Ovary (tissue), 10 donors: Measurements from ENCODE around the gene CT47C1. TPM values are rescaled to one million over a fixed set of nuclear protein-coding genes. Genes with fewer than 3 reads are reported as not detected.
"Not testable (repeated sequence)": the region's sequence is repeated elsewhere in the genome, so short reads cannot be mapped to it uniquely, and the experiment has no call there.

Source experiments
- DNase-seq, 5 donors: peaks; one replicate each; pipeline ENCODE4 v3.0.0-alpha.2; 2019 to 2020
- H3K27ac ChIP-seq, 2 donors: fragments of 200-600 bp; one replicate each; pipeline versions ENCODE4 v1.5.1 to v1.8.0; 2019 to 2022
- H3K27me3 ChIP-seq: fragments of 200-600 bp; one replicate; pipeline ENCODE4 v1.8.0; 2022
- H3K36me3 ChIP-seq: fragments of 200-600 bp; sonication (generic); one replicate; pipeline ENCODE4 v1.5.1; 2019
- H3K4me1 ChIP-seq: one replicate; pipeline ENCODE4 v1.8.1; 2013; ENCODE audit warnings: mild to moderate bottlenecking, moderate library complexity; ENCODE audit not compliant: insufficient read depth
- H3K4me3 ChIP-seq: fragments of 200-600 bp; sonication (generic); one replicate; pipeline ENCODE4 v1.5.1; 2017
- H3K9me3 ChIP-seq, 2 donors: fragments of 200-600 bp in 1 of 2; sonication (generic) in 1 of 2; one replicate each; pipeline versions ENCODE4 v1.5.1 to v1.8.1; 2013 to 2019; ENCODE audit warnings: mild to moderate bottlenecking in 1 of 2, moderate library complexity in 1 of 2
- CTCF ChIP-seq, 3 donors: fragments of 450-650 bp in 2 of 3; fragments of 200-600 bp in 1 of 3; IDR thresholded peaks; one replicate each; pipeline versions ENCODE4 v1.5.1 to v1.8.0; 2016 to 2022; ENCODE audit warnings: antibody characterized with exemption in 3 of 3, mild to moderate bottlenecking in 1 of 3
- EP300 ChIP-seq: sonication (generic); formaldehyde crosslinking; IDR thresholded peaks from one replicate; pipeline ENCODE4 v1.6.1; 2017; ENCODE audit warnings: antibody characterized with exemption
- POLR2A ChIP-seq: fragments of 450-650 bp; IDR thresholded peaks from one replicate; pipeline ENCODE4 v1.6.1; 2017; ENCODE audit warnings: antibody characterized with exemption, mild to moderate bottlenecking, moderate library complexity
- WGBS, 3 donors: extraction: QIAGEN DNeasy Blood & Tissue Kit in 1 of 3; methylation state at CpG; one replicate each; pipeline versions ENCODE4 v1.1.5 to v1.1.7; 2013 to 2017; 5-methylcytosine and 5-hydroxymethylcytosine counted together
- intact Hi-C, 4 donors: fragments of 100-400 bp; cut with DNase I; formaldehyde crosslinking; loops; one replicate each; pipeline versions ENCODE4 v1.11.0 to v1.15.1; 2022 to 2023
- long read RNA-seq, 3 donors: library from polyadenylated mRNA in 2 of 3; unstranded in 2 of 3; transcript quantifications; one replicate each; pipeline ENCODE4 v2.0.0 and lab custom pipeline, GENCODE V29; 2021 to 2026
- polyA plus RNA-seq, 2 donors: library from polyadenylated mRNA; stranded (reverse); fragments of 200-250 nt in 1 of 2; fragments of 350-450 nt in 1 of 2; fragmentation: Illumina TruSeq in 1 of 2; extraction: RNeasy Lipid Tissue Mini Kit (QIAGEN cat#74804) in 1 of 2; gene quantifications; one replicate each; pipeline ENCODE4 v1.2.3, GENCODE V29; 2013 to 2014
- total RNA-seq, 7 donors: library from RNA; depleted of rRNA in 2 of 7; stranded (reverse); fragments of >200 nt in 2 of 7; fragmentation: NEBNext Ultra II Directional in 3 of 7; extraction: Animal tissue kit (Norgen Biotek cat#: 25700) in 3 of 7; gene quantifications; one replicate each; pipeline versions ENCODE4 v1.1.0 to v1.2.4, GENCODE V29; 2016 to 2023
- donor health status: DM: no; HTN: no; CAD: no; lungs with moderate emphysema.
- donor health status: DM: no; HTN: no; CAD: no.
- donor health status: Bipolar disorder and iron deficiency.
- donor health status: DM: yes; HTN: yes; CAD: no.
- donor health status: DM: no; HTN: no; CAD: no.
- donor health status: DM: yes; HTN: yes; CAD: no.

The CT47C1 gene
- not detected for total RNA-seq
- polyA plus RNA-seq: not detected
- long read RNA-seq, donor 1: 0 reads
- long read RNA-seq, donor 2: 0 reads
- long read RNA-seq, donor 3: 0 reads

GRCh38 chrX:119072744-119073143 is at the start of gene CT47C1:
Gene CT47C1, plus strand, starts transcription at chrX:119072993. Its CDS starts 233 bp downstream, at chrX:119073226.
- WGBS, 3 donors: 88 to 90% (median 90%) methylated on average over 6 of the region's 6 CpGs
- H3K27me3 ChIP-seq: no peaks in the 10 kb centered on the region
- TF ChIP-seq POLR2A (no peak), EP300 (no peak), CTCF (IDR thresholded peaks at IDR 0.05) (no peak)
- H3K9me3 ChIP-seq: no peaks in the 10 kb centered on the region
- no peak for DNase-seq
- no peak within 1 kb of the TSS for H3K4me3 ChIP-seq
- H3K4me1 ChIP-seq: no peaks in the 10 kb centered on the region
- intact Hi-C loops: no loop called here
- H3K36me3 ChIP-seq: no peaks in the 10 kb centered on the region
- no peak within 1 kb of the TSS for H3K27ac ChIP-seq

- Histone ChIP-seq H3K36me3 (no peaks in the 10 kb centered on the region), H3K9me3 (no peaks in the 10 kb centered on the region), H3K27ac (no peak overlapping the region), H3K27me3 (no peaks in the 10 kb centered on the region), H3K4me3 (no peak overlapping the region), H3K4me1 (no peaks in the 10 kb centered on the region)
- DNase-seq: no peak
- intact Hi-C loops: no loop called here
- WGBS, 3 donors: 89 to 95% (median 94%) methylated on average over 5 of the region's 5 CpGs
- TF ChIP-seq POLR2A: no peak
- no peak for TF ChIP-seq CTCF (IDR thresholded peaks at IDR 0.05)
- no peak for TF ChIP-seq EP300
Measured at GRCh38 chrX:119025900-119026299, 46.9 kb upstream of the CT47C1 start.

- H3K4me3 ChIP-seq, H3K36me3 ChIP-seq, intact Hi-C loops, H3K27me3 ChIP-seq, DNase-seq, H3K4me1 ChIP-seq, H3K27ac ChIP-seq, H3K9me3 ChIP-seq: not testable (repeated sequence)
- WGBS, 3 donors: 89 to 94% (median 91%) methylated on average over 2 of the region's 2 CpGs
Measured at GRCh38 chrX:119026344-119026743, 46.4 kb upstream of the CT47C1 start.

GRCh38 chrX:119027960-119028732 is 44.6 kb upstream of the CT47C1 start:
- intact Hi-C loops, H3K9me3 ChIP-seq, H3K27me3 ChIP-seq, H3K27ac ChIP-seq, DNase-seq, H3K4me3 ChIP-seq, H3K36me3 ChIP-seq, H3K4me1 ChIP-seq: not testable (repeated sequence)
- WGBS, 3 donors: 88 to 91% (median 88%) methylated on average over 28 of the region's 28 CpGs

- 45 to 70% (median 56%) methylated on average over 1 of the region's 1 CpG for WGBS, 3 donors
- no peak for TF ChIP-seq CTCF (IDR thresholded peaks at IDR 0.05)
- no peak for TF ChIP-seq POLR2A
- no peak for TF ChIP-seq EP300
- intact Hi-C loops: no loop called here
- Histone ChIP-seq H3K27ac (no peak overlapping the region), H3K27me3 (no peaks in the 10 kb centered on the region), H3K9me3 (no peaks in the 10 kb centered on the region), H3K4me3 (no peak overlapping the region), H3K4me1 (no peaks in the 10 kb centered on the region), H3K36me3 (no peaks in the 10 kb centered on the region)
- DNase-seq: no peak
Measured at GRCh38 chrX:119028733-119029330, 44.0 kb upstream of the CT47C1 start.

GRCh38 chrX:119029656-119030055 is 43.1 kb upstream of the CT47C1 start:
- DNase-seq: not testable (repeated sequence)
- WGBS, 3 donors: 88 to 96% (median 91%) methylated on average over 9 to 10 of the region's 10 CpGs

More at GRCh38 chrX:119029656-119030055, 43.1 kb upstream of the CT47C1 start:
- H3K9me3 ChIP-seq, H3K27ac ChIP-seq, H3K36me3 ChIP-seq, H3K4me3 ChIP-seq, H3K27me3 ChIP-seq, intact Hi-C loops, H3K4me1 ChIP-seq: not testable (repeated sequence)
